Fibroblast of peridontal ligament (primary cell): Measurements from ENCODE around the gene PWWP2B.

ENCODE experiments used
- DNase-seq: peaks from one replicate; pipeline ENCODE4 v3.0.0-alpha.2; 2010; ENCODE audit errors: extremely low read depth

PWWP2B gene

DNA sequence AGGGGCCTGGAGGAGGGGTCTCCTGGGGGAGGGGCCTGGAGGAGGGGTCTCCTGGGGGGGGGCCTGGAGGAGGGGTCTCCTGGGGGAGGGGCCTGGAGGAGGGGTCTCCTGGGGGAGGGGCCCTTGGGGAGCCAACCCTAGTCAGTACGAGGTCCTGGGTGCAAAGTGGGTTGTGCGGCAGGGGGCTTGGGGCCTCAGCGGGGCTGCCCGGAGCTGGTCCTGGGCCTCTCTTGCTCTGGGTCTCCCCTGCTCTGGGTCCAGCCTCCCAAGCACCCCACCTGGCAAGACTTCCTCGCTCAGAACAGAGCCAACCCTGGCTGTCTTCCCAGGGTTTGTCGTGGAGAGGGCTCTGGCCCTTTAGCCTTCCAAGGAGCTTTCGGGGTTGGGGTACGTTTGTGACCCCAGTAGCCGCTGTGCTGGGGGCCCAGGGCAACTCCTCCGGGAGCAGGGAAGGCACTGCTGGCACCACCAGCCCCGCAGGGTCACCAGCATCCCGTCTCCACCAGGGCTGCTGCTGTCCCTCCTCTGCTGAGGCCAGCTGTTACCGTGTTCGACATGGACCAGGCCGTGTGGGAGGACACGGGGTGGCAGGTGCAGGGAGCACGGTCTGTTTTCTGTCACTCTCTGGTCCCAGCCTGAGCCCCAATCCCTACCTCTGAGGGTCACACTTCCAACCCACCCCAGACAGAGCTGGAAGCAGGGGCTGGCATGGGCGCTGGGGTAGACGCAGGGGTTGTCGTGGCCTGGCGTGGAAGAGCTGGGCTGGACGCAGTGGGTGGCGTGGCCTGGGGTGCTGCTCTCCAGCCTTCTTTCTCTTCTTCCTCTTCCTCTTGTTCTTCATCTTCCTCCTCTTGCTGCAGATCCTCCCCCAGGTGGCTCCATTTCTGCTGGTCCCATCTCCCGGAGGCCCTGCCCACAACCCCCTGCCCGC lies 22.8 kb downstream of the PWWP2B start:
- DNase-seq = no peak

GRCh38 chr10:132420469-132420980 lies 23.5 kb downstream of the PWWP2B start:
- no peak for DNase-seq

DNA sequence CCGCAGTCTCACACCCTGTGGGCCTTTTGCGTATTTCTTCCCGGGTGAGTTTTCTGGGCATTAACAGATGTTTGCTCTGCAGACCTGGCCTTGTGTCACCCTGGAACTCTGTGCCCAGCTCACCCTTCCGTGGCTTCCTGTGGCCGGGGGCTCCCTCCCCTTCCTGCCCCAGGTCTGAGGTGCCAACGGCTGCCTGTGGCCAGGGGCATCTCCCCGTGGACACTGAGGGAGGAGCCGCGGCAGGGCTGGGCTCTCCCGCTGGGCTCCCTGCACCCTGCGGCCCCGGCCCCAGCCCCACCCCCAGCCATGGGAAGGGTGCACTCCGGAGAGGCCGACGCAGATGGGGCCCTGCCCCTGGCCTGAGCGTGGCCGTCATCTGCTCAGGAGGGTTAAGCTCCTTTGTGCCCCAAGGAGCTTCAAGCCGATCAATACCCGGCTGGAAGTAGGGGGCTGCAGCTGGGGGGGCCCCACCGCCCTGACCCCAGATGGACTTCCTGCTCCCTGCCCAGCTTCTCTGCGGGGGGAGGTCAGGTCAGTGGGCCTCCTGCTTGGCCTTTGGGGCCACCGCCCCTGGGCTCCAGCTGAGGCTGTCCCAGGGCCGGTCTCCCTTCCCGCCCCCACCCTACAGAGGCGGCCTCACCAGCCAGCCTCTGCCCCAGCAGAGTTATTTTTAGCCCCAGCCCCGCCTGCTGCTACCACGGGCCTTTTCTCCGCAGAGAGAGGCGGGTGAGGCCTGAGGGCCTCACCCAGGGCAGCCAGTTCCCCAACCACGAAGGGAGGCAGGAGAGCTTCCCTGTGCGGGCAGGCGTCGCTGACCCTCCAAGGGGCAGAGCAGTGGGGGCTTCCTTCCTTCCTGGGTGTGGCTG lies 24.2 kb downstream of the PWWP2B start:
- DNase-seq = peak; percentile 30

- DNase-seq = no peak
These were observed 25.1 kb downstream of the PWWP2B start for GRCh38 chr10:132421847-132422751.

DNA sequence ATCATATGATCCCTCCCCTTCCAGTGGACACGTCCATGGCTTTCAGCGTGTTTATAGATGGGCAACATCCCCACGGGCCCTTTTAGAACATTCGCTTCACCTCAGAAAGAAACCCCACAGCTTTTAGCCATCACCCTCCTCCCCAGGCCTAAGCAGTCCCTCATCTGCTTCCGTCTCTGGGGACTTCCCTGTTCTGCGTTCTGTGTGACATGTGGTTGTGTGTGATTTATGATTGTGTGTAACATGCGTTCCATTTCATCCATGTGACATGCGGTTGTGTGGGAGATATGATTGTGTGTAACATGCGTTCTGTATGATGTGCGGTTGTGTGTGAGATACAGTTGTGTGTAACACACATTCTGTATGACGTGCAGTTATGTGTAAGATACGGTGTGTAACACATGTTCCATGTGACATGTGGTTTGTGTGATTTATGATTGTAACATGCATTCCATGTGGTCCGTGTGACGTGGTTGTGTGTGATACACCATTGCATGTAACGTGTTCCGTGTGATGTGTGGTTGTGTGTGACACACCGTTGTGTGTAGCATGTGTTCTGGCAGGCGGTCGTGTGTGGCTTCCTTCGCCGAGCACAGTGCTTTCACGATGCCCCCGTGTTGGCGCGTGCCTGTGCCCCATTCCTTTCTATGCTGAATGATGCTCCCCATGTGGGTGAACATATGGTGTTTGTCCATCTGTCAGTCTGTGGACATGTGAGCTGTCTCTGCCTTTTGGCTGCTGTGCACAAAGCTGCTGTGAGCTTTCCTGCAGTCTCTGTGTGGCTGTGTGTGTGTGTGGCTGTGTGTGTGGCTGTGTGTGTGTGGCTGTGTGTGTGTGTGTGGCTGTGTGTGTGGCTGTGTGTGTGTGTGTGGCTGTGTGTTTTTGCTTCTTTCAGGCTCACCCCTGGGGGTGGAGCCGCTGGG lies 26.2 kb downstream of the PWWP2B start:
- no peak for DNase-seq

DNA sequence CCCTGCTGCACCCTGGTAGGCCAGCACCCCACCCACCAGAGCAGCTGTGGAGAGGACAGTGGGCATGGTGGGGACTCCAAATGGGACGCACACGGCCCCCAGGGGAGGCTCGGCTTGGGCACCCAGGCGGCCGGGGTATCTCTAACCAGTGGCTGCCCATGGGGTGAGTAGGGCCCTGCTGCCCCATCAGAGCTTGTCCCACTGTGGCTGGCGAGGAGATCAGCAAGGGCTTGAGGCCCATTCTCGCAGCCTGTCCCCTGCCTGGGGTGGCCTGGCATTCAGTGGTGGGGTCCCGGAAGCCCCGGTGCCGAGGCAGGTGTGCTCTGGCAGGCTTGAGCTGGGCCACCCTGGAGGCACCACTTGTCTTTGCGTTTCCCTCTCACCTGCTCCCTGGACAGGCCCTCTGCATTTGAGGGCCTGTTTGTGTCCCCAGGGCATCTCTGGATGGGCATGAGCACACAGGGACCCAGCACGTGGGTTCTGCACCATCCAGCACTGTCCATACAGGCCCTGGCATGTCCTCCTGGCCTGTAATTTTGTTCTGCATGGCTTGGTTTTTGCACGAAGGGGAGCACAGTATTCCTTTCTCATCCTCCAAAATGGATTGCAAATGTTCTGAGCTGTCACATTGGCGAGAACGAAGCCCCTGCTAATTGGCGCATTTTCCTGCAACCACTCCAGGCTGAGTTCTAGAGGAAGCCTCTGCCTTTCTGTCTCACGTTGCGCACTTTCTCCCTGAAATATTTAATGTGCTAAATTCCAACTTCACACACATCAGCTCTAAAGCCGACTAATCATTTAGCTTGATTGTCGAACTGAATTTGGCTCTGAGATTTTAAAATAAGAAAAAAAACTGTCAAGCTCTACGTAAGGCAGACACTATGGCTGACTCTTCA lies 27.2 kb downstream of the PWWP2B start:
- no peak for DNase-seq

- no peak for DNase-seq
These were observed 28.2 kb downstream of the PWWP2B start for GRCh38 chr10:132425029-132425756.

GRCh38 chr10:132425757-132426155 lies 28.8 kb downstream of the PWWP2B start:
- DNase-seq = no peak

GRCh38 chr10:132427006-132427771 lies 30.2 kb downstream of the PWWP2B start:
- DNase-seq = no peak

- DNase-seq = no peak
These were observed 31.0 kb downstream of the PWWP2B start for GRCh38 chr10:132427939-132428367.

DNA sequence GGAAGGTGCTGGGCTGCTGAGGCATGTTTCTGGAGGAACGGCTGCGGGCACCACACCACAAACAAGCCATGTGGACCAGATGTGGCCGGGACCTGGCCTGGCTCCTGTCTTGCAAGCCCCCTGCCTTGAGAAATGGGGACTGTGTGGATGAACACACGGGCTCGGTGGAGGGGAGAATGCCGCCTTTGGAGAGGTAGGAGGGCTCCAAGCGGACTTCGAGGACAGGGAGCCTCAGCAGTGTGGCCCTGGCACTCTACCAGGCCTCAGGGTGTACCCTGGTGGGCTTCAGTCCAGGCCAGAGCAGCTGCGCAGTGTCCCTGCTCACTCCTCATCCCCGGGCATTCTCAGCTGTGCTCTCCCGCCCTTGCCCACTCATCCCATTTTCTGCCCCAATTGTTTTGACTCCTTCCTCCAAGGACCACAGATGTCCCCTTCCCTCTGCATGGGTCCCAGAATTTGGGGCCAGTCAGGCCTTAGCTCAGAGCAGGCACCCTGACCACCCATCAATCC lies 31.5 kb downstream of the PWWP2B start:
- DNase-seq = no peak

DNA sequence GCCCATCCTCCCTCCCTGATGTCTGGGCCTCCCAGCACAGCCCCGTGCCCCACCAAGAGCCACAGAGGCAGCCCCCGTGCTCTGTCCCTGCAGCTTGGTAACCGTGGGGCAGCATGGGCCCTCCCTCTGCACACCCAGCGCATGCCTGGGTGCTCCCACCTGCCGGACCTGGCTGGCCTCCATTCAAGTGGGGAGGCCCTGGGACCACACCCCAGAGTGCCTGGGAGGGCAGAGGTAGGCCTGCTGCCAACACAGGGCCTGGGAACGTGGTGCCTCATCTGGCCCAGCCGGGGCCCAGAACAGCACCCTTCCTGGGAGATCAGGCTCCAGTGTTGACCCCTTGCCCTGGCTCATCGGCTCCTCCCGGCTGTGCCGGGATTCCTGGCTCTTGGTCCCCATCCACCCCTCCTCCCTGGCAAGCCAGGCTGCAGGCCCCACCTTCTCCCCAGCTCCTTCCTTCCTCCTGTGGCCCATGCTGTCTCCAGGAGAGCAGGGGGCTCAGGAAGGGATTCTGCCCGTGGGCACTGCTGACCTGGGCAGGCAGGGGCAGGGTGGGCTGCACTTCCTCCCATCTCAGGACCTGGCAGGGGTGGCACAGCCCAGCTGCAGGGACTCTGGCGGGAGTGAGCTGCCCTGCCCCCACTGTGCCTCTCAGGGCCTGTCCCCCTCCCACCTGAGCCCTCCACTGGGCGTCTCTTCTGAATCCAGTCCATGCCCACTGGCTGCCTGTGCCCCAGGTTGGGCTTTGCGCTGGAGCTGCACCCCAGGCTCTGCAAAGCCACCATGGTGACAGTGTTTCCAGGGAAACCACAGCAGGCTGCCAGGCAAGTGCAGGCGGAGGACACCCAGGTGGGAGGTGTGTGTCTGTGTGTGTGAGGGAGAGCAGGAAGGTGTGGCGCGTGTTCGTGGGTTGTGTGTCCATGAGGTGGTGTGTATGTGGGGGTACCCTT lies 32.6 kb downstream of the PWWP2B start:
- DNase-seq = no peak

DNA sequence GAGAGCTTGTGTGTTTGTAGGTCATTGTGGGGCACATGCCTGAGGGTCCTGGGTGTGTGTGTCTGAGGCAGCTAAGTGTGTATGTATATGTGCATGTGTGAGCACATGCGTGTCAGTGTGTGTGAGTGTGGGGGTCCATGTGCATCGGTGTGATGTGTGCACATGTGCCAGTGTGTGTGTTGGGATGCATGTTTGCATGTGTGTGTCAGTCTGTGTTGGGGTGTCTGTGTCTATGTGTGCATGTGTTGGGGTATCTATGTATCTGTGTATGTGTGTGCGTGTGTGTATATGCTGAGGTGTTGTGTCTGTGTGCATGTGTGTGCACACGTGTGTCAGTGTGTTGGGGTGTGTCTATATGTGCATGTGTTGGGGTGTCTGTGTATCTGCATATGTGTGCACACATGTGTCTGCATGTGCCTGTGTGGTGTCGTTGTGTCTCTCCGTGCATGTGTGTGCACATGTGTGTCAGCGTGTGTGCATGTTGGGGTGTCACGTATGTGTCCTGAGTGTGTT lies 33.3 kb downstream of the PWWP2B start:
- no peak for DNase-seq

DNA sequence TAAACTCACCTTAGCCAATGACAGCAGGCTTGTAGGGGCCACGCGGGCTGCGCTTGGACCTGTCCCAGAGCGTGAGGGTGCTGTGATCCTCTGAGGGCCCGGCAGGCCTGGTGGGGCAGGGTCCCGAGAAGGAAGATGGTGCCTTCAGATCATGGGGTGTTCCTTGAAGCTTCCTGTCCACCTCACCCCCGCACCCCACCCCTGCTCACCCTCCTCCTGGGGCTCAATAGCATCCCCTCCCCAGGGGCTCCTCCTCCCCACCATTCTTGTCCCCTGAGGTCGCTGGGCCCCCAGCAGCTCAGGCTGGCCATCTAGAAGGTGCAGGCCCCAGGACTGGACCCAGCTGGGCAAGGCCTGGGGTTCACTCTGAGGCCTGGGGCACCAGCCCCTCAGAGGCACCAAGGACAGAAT lies 33.9 kb downstream of the PWWP2B start:
- no peak for DNase-seq

- DNase-seq = no peak
These were observed 34.7 kb downstream of the PWWP2B start for GRCh38 chr10:132431537-132432175.

DNA sequence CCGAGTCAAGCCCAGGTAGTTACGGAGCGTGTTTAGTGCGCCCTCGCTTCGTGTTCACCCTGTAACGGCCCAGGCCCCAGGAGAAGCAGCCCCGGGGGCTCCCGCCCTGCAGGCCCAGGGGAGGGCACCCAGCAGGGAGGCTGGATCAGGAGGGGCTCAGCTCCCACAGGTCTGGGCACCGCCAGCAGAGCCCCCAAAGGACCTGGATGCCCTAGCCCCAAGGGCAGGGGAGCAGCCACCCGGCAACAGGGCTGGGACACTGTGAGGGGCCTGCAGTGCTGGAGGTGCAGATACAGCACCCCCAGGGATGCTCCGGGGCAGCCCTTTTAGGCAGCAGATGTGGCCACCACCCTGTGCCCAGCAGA lies 35.2 kb downstream of the PWWP2B start:
- no peak for DNase-seq
